Keratinocyte (primary cell): Measurements from ENCODE around the gene CDRT4. TPM values are rescaled to one million over a fixed set of nuclear protein-coding genes. Genes with fewer than 3 reads are reported as not detected.

Source experiments
- DNase-seq: peaks from one replicate; pipeline ENCODE4 v3.0.0-alpha.2; 2011; ENCODE audit warnings: low read depth, missing footprints, low spot score
- FAIRE-seq: peaks from 2 replicates; lab custom pipeline; 2011; peaks lifted over from hg19 to GRCh38; lab: Jason Lieb, UNC
- H2AFZ ChIP-seq: 2 replicates; pipeline ENCODE4 v1.6.0; 2012; ENCODE audit warnings: low read length, control low read depth, inconsistent platforms; ENCODE audit not compliant: control insufficient read depth
- H3K27ac ChIP-seq: 2 replicates; pipeline ENCODE4 v1.5.1; 2011; ENCODE audit warnings: low read length; ENCODE audit not compliant: control insufficient read depth, insufficient read depth
- H3K27me3 ChIP-seq: 3 replicates; pipeline ENCODE4 v1.6.0; 2011; ENCODE audit warnings: low read length; ENCODE audit not compliant: control insufficient read depth, insufficient read depth; ENCODE audit errors: extremely low read depth
- H3K36me3 ChIP-seq, 2 experiments: 2 replicates in 1 of 2; 3 replicates in 1 of 2; pipeline ENCODE4 v1.5.1; 2011; ENCODE audit warnings: low read length in 2 of 2, mild to moderate bottlenecking in 1 of 2; ENCODE audit not compliant: control insufficient read depth in 2 of 2, insufficient read depth in 2 of 2; ENCODE audit errors: extremely low read depth in 1 of 2
- H3K4me1 ChIP-seq: 3 replicates; pipeline ENCODE4 v1.5.1; 2011; ENCODE audit warnings: low read length; ENCODE audit not compliant: control insufficient read depth, insufficient read depth; ENCODE audit errors: extremely low read depth
- H3K4me2 ChIP-seq: 3 replicates; pipeline ENCODE4 v1.6.0; 2011; ENCODE audit warnings: low read depth, low read length; ENCODE audit not compliant: control insufficient read depth, insufficient read depth; ENCODE audit errors: extremely low read depth
- H3K4me3 ChIP-seq, 3 experiments: fragments of 200-600 bp in 1 of 3; sonication (generic) in 1 of 3; 2 replicates in 2 of 3; 3 replicates in 1 of 3; pipeline ENCODE4 v1.5.1; 2011 to 2016; ENCODE audit warnings: low read length in 3 of 3, mild to moderate bottlenecking in 3 of 3, control low read depth in 2 of 3, inconsistent platforms in 1 of 3, low read depth in 1 of 3, mixed read lengths in 1 of 3, mixed run types in 1 of 3, moderate library complexity in 1 of 3; ENCODE audit not compliant: control insufficient read depth in 2 of 3, insufficient read depth in 2 of 3; ENCODE audit errors: extremely low read depth in 1 of 3
- H3K79me2 ChIP-seq: 2 replicates; pipeline ENCODE4 v1.6.0; 2012; ENCODE audit warnings: low read length; ENCODE audit not compliant: control insufficient read depth, insufficient read depth
- H3K9ac ChIP-seq: 3 replicates; pipeline ENCODE4 v1.6.0; 2011; ENCODE audit warnings: low read length; ENCODE audit not compliant: control insufficient read depth, insufficient read depth; ENCODE audit errors: extremely low read depth
- H3K9me1 ChIP-seq: 3 replicates; pipeline ENCODE4 v1.6.0; 2011; ENCODE audit warnings: low read length; ENCODE audit not compliant: control insufficient read depth, insufficient read depth; ENCODE audit errors: extremely low read depth
- H3K9me3 ChIP-seq: 2 replicates; pipeline ENCODE4 v1.5.1; 2012; ENCODE audit warnings: low read depth, low read length; ENCODE audit not compliant: control insufficient read depth
- H4K20me1 ChIP-seq: 3 replicates; pipeline ENCODE4 v1.6.0; 2011; ENCODE audit warnings: low read length; ENCODE audit not compliant: control insufficient read depth, insufficient read depth; ENCODE audit errors: extremely low read depth
- EZH2 ChIP-seq: IDR thresholded peaks from one replicate; pipeline ENCODE4 v1.6.1; 2012; ENCODE audit warnings: inconsistent platforms, mild to moderate bottlenecking, low read length, moderate library complexity
- dilution Hi-C: fragments of 300-500 bp; cut with MboI; formaldehyde crosslinking; loops from one replicate; pipeline ENCODE4 v1.7.0; 2020; ENCODE audit warnings: low sequenced_read_pairs; ENCODE audit not compliant: extremely low pct_ligation_motif_present
- polyA plus RNA-seq, 5 experiments: library from polyadenylated mRNA; depleted of rRNA in 3 of 5; stranded (reverse) in 3 of 5; stranded (forward) in 1 of 5; unstranded in 1 of 5; fragments of >200 nt; gene quantifications; 1 replicate in 1 of 5; 2 replicates in 3 of 5; 3 replicates in 1 of 5; pipeline versions ENCODE4 v1.2.1 to v1.2.3, GENCODE V29; 2011 to 2012; ENCODE audit warnings: missing spikeins in 2 of 5, low read depth in 1 of 5, low replicate concordance in 1 of 5
- TF ChIP-seq, protein P1 (sequence below), 3 experiments: IDR thresholded peaks in 1 of 3; conservative IDR thresholded peaks in 1 of 3; optimal IDR thresholded peaks in 1 of 3; 2 replicates in 2 of 3; 3 replicates in 1 of 3; pipeline versions ENCODE3 to v1.5.1; 2011; ENCODE audit warnings: low read length in 3 of 3, mild to moderate bottlenecking in 3 of 3, moderate library complexity in 2 of 3, control low read depth in 1 of 3, inconsistent platforms in 1 of 3; ENCODE audit not compliant: insufficient read depth in 2 of 3; ENCODE audit errors: extremely low read depth in 1 of 3

The CDRT4 gene
- polyA plus RNA-seq, 1 donor (not counting 4 experiments of a cell fraction or from before 2014, with no cell fraction given): 0.93 TPM

DNA sequence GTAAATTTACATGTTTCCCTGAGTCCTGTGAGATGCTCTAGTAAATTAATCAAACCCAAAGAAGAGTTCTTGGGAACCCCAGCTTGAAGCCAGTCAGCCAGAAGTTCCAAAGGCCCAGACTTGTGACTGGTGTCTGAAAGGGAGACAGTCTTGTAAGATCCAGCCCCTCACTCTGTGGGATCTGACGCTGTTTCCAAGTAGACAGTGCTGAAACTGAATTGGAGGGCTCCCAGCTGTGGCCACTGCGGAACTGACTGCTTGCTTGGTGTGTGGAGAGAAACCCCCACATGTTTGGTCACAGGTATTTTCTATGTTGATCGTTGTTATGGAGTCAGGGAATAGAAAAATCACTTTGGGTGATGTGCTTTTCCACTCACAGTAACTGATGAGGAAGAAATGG lies 5.5 kb upstream of the CDRT4 start:
- TF ChIP-seq EZH2: no peak
- no peaks in the 10 kb centered on the region for H4K20me1 ChIP-seq
- no peak overlapping the region for H3K9ac ChIP-seq
- H3K36me3 ChIP-seq: no peaks in the 10 kb centered on the region
- dilution Hi-C loops: no loop called here
- H3K9me1 ChIP-seq: no peaks in the 10 kb centered on the region
- no peak overlapping the region for H3K27ac ChIP-seq
- no peaks in the 10 kb centered on the region for H3K4me1 ChIP-seq
- H2AFZ ChIP-seq: no peak overlapping the region
- H3K9me3 ChIP-seq: no peaks in the 10 kb centered on the region
- no peak overlapping the region for H3K4me2 ChIP-seq
- no peak for FAIRE-seq
- DNase-seq: no peak
- H3K27me3 ChIP-seq: no peaks in the 10 kb centered on the region
- H3K4me3 ChIP-seq: no peak overlapping the region
- no peaks in the 10 kb centered on the region for H3K79me2 ChIP-seq

DNA sequence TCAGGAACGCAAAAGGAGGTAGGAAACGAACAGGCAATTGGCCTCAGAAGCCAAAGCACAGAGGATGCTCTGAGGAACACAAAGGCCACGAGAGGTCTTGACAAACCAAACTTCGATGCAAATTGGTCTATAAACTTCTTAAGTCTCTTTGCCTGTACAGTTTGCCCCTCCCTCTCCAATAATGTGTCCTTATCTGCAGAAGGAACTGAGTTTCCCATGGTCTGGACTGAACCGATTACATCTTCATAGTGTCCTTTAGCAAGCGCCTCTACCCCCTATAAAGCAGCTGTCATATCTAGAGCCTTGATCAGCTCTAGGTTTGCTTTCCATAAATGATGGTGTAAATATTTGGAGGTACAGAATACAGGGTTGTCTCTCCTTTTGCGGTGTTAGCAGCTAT lies 3.1 kb upstream of the CDRT4 start:
- dilution Hi-C loops: no loop called here
- H3K27me3 ChIP-seq: no peaks in the 10 kb centered on the region

More for the DNA sequence above, 3.1 kb upstream of the CDRT4 start:
- no peaks in the 10 kb centered on the region for H3K4me1 ChIP-seq
- no peaks in the 10 kb centered on the region for H3K79me2 ChIP-seq
- H3K9me1 ChIP-seq: no peaks in the 10 kb centered on the region
- H3K9ac ChIP-seq: no peak overlapping the region
- no peaks in the 10 kb centered on the region for H3K9me3 ChIP-seq
- no peak overlapping the region for H3K27ac ChIP-seq
- H4K20me1 ChIP-seq: no peaks in the 10 kb centered on the region
- no peaks in the 10 kb centered on the region for H3K36me3 ChIP-seq
- H3K4me3 ChIP-seq: no peak overlapping the region
- TF ChIP-seq EZH2: no peak
- TF ChIP-seq, protein P1, sequence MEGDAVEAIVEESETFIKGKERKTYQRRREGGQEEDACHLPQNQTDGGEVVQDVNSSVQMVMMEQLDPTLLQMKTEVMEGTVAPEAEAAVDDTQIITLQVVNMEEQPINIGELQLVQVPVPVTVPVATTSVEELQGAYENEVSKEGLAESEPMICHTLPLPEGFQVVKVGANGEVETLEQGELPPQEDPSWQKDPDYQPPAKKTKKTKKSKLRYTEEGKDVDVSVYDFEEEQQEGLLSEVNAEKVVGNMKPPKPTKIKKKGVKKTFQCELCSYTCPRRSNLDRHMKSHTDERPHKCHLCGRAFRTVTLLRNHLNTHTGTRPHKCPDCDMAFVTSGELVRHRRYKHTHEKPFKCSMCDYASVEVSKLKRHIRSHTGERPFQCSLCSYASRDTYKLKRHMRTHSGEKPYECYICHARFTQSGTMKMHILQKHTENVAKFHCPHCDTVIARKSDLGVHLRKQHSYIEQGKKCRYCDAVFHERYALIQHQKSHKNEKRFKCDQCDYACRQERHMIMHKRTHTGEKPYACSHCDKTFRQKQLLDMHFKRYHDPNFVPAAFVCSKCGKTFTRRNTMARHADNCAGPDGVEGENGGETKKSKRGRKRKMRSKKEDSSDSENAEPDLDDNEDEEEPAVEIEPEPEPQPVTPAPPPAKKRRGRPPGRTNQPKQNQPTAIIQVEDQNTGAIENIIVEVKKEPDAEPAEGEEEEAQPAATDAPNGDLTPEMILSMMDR (optimal IDR thresholded peaks at IDR 0.05 in 1 of 3, IDR thresholded peaks at IDR 0.05 in 1 of 3, conservative IDR thresholded peaks at IDR 0.05 in 1 of 3; ENCODE audit: extremely low read depth in 1 of 3, insufficient read depth in 2 of 3, low read length in 3 of 3): no peak
- DNase-seq (no peak), FAIRE-seq (no peak)
- no peak overlapping the region for H2AFZ ChIP-seq
- no peak overlapping the region for H3K4me2 ChIP-seq
